HepG2 (cell line): ENCODE measurements around the gene RSRC2. TPM values are rescaled to one million over a fixed set of nuclear protein-coding genes. Genes with fewer than 3 reads are reported as not detected.

Experiments
- AFF4 ChIP-seq: sonication (generic); formaldehyde crosslinking; IDR thresholded peaks from 2 replicates; pipeline ENCODE4 v1.4.0; 2020; ENCODE audit warnings: missing genetic modification reagents
- DBP ChIP-seq: sonication (generic); formaldehyde crosslinking; IDR thresholded peaks from 2 replicates; pipeline ENCODE4 v1.4.0; 2020; ENCODE audit warnings: missing genetic modification reagents; ENCODE audit errors: not compliant biosample characterization
- GMEB1 ChIP-seq: sonication (generic); formaldehyde crosslinking; IDR thresholded peaks from 2 replicates; pipeline ENCODE4 v1.5.1; 2020; ENCODE audit warnings: missing genetic modification reagents, mild to moderate bottlenecking, borderline replicate concordance
- ISX ChIP-seq: sonication (generic); formaldehyde crosslinking; conservative IDR thresholded peaks from 2 replicates; pipeline ENCODE4 v1.5.0; 2020; ENCODE audit warnings: missing genetic modification reagents
- MIER3 ChIP-seq: IDR thresholded peaks from 2 replicates; pipeline ENCODE4 v1.6.1; 2016; ENCODE audit warnings: missing compliant biosample characterization, borderline replicate concordance
- MTERF4 ChIP-seq: sonication (generic); formaldehyde crosslinking; IDR thresholded peaks from 2 replicates; pipeline ENCODE4 v1.8.0; 2023; ENCODE audit warnings: mild to moderate bottlenecking, missing genetic modification reagents
- MTF2 ChIP-seq: sonication (generic); formaldehyde crosslinking; IDR thresholded peaks from 2 replicates; pipeline ENCODE4 v1.5.0; 2020; ENCODE audit warnings: missing genetic modification reagents, borderline replicate concordance
- PRPF4 ChIP-seq: fragments of 200-400 bp; formaldehyde crosslinking; IDR thresholded peaks from 2 replicates; pipeline ENCODE4 v1.6.1; 2016; ENCODE audit warnings: low read length, low read depth; ENCODE audit not compliant: poor library complexity, severe bottlenecking
- RORA ChIP-seq: sonication (generic); formaldehyde crosslinking; IDR thresholded peaks from 2 replicates; pipeline ENCODE4 v1.5.0; 2020; ENCODE audit warnings: mild to moderate bottlenecking, missing genetic modification reagents, moderate library complexity
- SALL2 ChIP-seq: sonication (generic); formaldehyde crosslinking; IDR thresholded peaks from 2 replicates; pipeline ENCODE4 v1.8.1; 2023; ENCODE audit warnings: mild to moderate bottlenecking, missing genetic modification reagents, inconsistent platforms
- TEAD2 ChIP-seq: sonication (generic); formaldehyde crosslinking; IDR thresholded peaks from 2 replicates; pipeline ENCODE4 v1.9.0; 2021; ENCODE audit warnings: missing genetic modification reagents
- THRA ChIP-seq: sonication (generic); formaldehyde crosslinking; IDR thresholded peaks from 2 replicates; pipeline ENCODE4 v1.4.0; 2020; ENCODE audit warnings: missing genetic modification reagents, borderline replicate concordance
- ZFP36L2 ChIP-seq: sonication (generic); formaldehyde crosslinking; IDR thresholded peaks from 2 replicates; pipeline ENCODE4 v1.4.0; 2020; ENCODE audit warnings: missing genetic modification reagents
- ZNF441 ChIP-seq: sonication (generic); formaldehyde crosslinking; IDR thresholded peaks from 2 replicates; pipeline ENCODE4 v1.7.0; 2021; ENCODE audit warnings: missing genetic modification reagents, borderline replicate concordance
- ZNF562 ChIP-seq: sonication (generic); formaldehyde crosslinking; IDR thresholded peaks from 2 replicates; pipeline ENCODE4 v1.8.0; 2022; ENCODE audit warnings: missing genetic modification reagents, borderline replicate concordance
- ZNF574 ChIP-seq: sonication (generic); formaldehyde crosslinking; IDR thresholded peaks from 2 replicates; pipeline ENCODE4 v1.4.0; 2020; ENCODE audit warnings: missing genetic modification reagents
- ZNF580 ChIP-seq: IDR thresholded peaks from 2 replicates; pipeline ENCODE4 v1.6.1; 2016; ENCODE audit warnings: low read depth, borderline replicate concordance
- polyA plus RNA-seq, 8 experiments: library from polyadenylated mRNA; depleted of rRNA in 3 of 8; stranded (reverse) in 7 of 8; unstranded in 1 of 8; fragments of >200 nt; fragmentation: Illumina TruSeq in 4 of 8; extraction: Trizol in 4 of 8; gene quantifications; 2 replicates each; pipeline versions ENCODE4 v1.2.1 to v1.2.3, GENCODE V29; 2011 to 2016; ENCODE audit warnings: low read depth in 4 of 8, missing spikeins in 1 of 8, mixed read lengths in 1 of 8; ENCODE audit not compliant: insufficient read depth in 1 of 8
- total RNA-seq, 5 experiments: library from RNA; depleted of rRNA; stranded (reverse); fragments of >200 nt; fragmentation: Illumina TruSeq; extraction: Trizol; gene quantifications; 2 replicates each; pipeline ENCODE4 v1.2.3, GENCODE V29; 2016; ENCODE audit warnings: low read depth in 1 of 5

RSRC2 gene
- total and polyA plus RNA-seq, 2 of the 13 experiments (the other 11 are each of a cell fraction or from before 2014, with no cell fraction given): 31.4 to 77.8 TPM

GRCh38 chr12:122491991-122492390 lies 34.7 kb downstream of the RSRC2 start (continued):
- TF ChIP-seq ZFP36L2 (CRISPR knock-in tag) (no peak), ZNF441 (CRISPR knock-in tag) (no peak), RORA (CRISPR knock-in tag) (no peak), THRA (CRISPR knock-in tag) (peak; percentile 53; the same call in 1 of the 2 replicates), MTF2 (CRISPR knock-in tag) (no peak), MIER3 (CRISPR knock-in tag) (peak; percentile 77), ZNF574 (CRISPR knock-in tag) (peak; percentile 42; the same call in 1 of the 2 replicates), PRPF4 (no peak), ZNF562 (no peak), TEAD2 (CRISPR knock-in tag) (no peak), AFF4 (CRISPR knock-in tag) (no peak), DBP (CRISPR knock-in tag) (no peak), ISX (no peak), ZNF580 (CRISPR knock-in tag) (peak; percentile 32; the same call in 1 of the 2 replicates), MTERF4 (no peak), SALL2 (CRISPR knock-in tag) (no peak), GMEB1 (CRISPR knock-in tag) (no peak)
